ENCODE measurements around the gene DDX24. TPM values are rescaled to one million over a fixed set of nuclear protein-coding genes. Genes with fewer than 3 reads are reported as not detected.

Gene DDX24
- total RNA-seq, 1 experiment from 2014 or later = 135 TPM

- Mint-ChIP-seq H3K4me1 (ENCODE audit: insufficient read depth, unreplicated experiment) (no peaks in the 10 kb centered on the region), H3K4me3 (ENCODE audit: unreplicated experiment) (no peak overlapping the region), H3K9me3 (ENCODE audit: unreplicated experiment) (no peaks in the 10 kb centered on the region), H3K27me3 (ENCODE audit: insufficient read depth, unreplicated experiment) (no peaks in the 10 kb centered on the region), H3K27ac (ENCODE audit: low read depth, unreplicated experiment) (no peak overlapping the region), H3K36me3 (ENCODE audit: insufficient read depth, unreplicated experiment) (peaks cover 93% of the 10 kb centered on the region)
- ChIA-PET CTCF (interaction anchor here (0.8 to 2.7 kb wide), 8 partner anchors 14 to 434 kb away, joined by 3 to 22 read pairs (median 4); no protein-coding TSS in a partner anchor), POLR2A (interaction anchor here (1.7 to 2.2 kb wide), 2 partner anchors 11 to 28 kb away, joined by 4 to 8 read pairs; partner anchors contain the start of genes DDX24 and IFI27L1)
- no TSS peak for BruUV-seq (replicated peaks)
- no peak for TF ChIP-seq CTCF (IDR thresholded peaks at IDR 0.05; ENCODE audit: unreplicated experiment)
- DNase-seq (ENCODE audit: unreplicated experiment) = no peak
- intact Hi-C loops (cut with micrococcal nuclease) = loop anchor here (5.0 kb wide), 1 partner anchor 85 kb away; no protein-coding TSS in a partner anchor
These were observed 28.8 kb downstream of the DDX24 start for GRCh38 chr14:94052199-94052598.

DNA sequence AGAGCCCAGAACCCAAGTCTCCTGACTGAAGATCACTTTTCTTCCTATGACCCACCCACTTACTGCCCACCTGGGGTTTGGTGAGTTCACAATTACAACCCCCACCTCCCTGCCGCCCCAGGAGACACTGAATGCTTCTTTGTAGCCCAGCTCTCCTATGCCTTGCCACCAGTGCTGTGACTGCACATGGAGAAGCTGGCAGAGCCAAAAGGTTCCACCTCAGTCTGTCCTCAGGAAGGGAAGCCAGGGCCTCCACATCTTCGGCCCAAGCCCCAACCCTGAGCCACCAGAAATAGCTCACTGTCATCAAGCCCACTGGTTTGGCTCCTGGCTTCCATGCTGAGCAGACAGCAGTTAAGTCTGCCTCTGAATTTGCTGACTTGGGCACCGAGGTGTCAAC is 29.2 kb downstream of the DDX24 start:
- ChIA-PET CTCF (interaction anchor here (0.7 to 2.7 kb wide), 10 partner anchors 9 to 434 kb away, joined by 3 to 22 read pairs (median 4); no protein-coding TSS in a partner anchor), POLR2A (interaction anchor here (1.7 to 2.2 kb wide), 2 partner anchors 11 to 28 kb away, joined by 4 to 8 read pairs; partner anchors contain the start of genes DDX24 and IFI27L1)
- BruUV-seq (replicated peaks) = no TSS peak
- Mint-ChIP-seq H3K4me1 (ENCODE audit: insufficient read depth, unreplicated experiment) (no peaks in the 10 kb centered on the region), H3K36me3 (ENCODE audit: insufficient read depth, unreplicated experiment) (peaks cover 93% of the 10 kb centered on the region), H3K9me3 (ENCODE audit: unreplicated experiment) (no peaks in the 10 kb centered on the region), H3K27me3 (ENCODE audit: insufficient read depth, unreplicated experiment) (no peaks in the 10 kb centered on the region), H3K4me3 (ENCODE audit: unreplicated experiment) (no peak overlapping the region), H3K27ac (ENCODE audit: low read depth, unreplicated experiment) (no peak overlapping the region)
- no peak for DNase-seq (ENCODE audit: unreplicated experiment)
- TF ChIP-seq CTCF (IDR thresholded peaks at IDR 0.05; ENCODE audit: unreplicated experiment) = no peak
- intact Hi-C loops (cut with micrococcal nuclease) = loop anchor here (5.0 kb wide), 1 partner anchor 86 kb away; no protein-coding TSS in a partner anchor

GRCh38 chr14:94051115-94051514 is 29.9 kb downstream of the DDX24 start:
- peak; percentile 32 for TF ChIP-seq CTCF (IDR thresholded peaks at IDR 0.05; ENCODE audit: unreplicated experiment)
- no peaks in the 10 kb centered on the region for H3K4me1 Mint-ChIP-seq (ENCODE audit: insufficient read depth, unreplicated experiment)
- BruUV-seq (replicated peaks) = no TSS peak
- no peak overlapping the region for H3K27ac Mint-ChIP-seq (ENCODE audit: low read depth, unreplicated experiment)
- no peaks in the 10 kb centered on the region for H3K27me3 Mint-ChIP-seq (ENCODE audit: insufficient read depth, unreplicated experiment)
- POLR2A ChIA-PET = interaction anchor here (0.7 to 1.7 kb wide), 2 partner anchors 12 to 78 kb away, joined by 3 to 4 read pairs; partner anchors contain the start of gene IFI27L2
- CTCF ChIA-PET = interaction anchor here (0.6 to 2.7 kb wide), 16 partner anchors 8 to 1656 kb away, joined by 3 to 22 read pairs (median 3); no protein-coding TSS in a partner anchor
- H3K4me3 Mint-ChIP-seq (ENCODE audit: unreplicated experiment) = no peak overlapping the region
- no peaks in the 10 kb centered on the region for H3K9me3 Mint-ChIP-seq (ENCODE audit: unreplicated experiment)
- peaks cover 89% of the 10 kb centered on the region for H3K36me3 Mint-ChIP-seq (ENCODE audit: insufficient read depth, unreplicated experiment)
- intact Hi-C loops (cut with micrococcal nuclease) = loop anchor here (5.0 kb wide), 1 partner anchor 86 kb away; no protein-coding TSS in a partner anchor
- peak; percentile 28 for DNase-seq (ENCODE audit: unreplicated experiment)

GRCh38 chr14:94050231-94050880 is 30.6 kb downstream of the DDX24 start:
- no TSS peak for BruUV-seq (replicated peaks)
- intact Hi-C loops (cut with micrococcal nuclease) = loop anchor here (5.0 kb wide), 1 partner anchor 87 kb away; no protein-coding TSS in a partner anchor
- H3K9me3 Mint-ChIP-seq (ENCODE audit: unreplicated experiment) = no peaks in the 10 kb centered on the region
- H3K27me3 Mint-ChIP-seq (ENCODE audit: insufficient read depth, unreplicated experiment) = no peaks in the 10 kb centered on the region
- ChIA-PET POLR2A (interaction anchor here (0.7 kb wide), 1 partner anchor 31 kb away, joined by 3 read pairs; no protein-coding TSS in a partner anchor), CTCF (interaction anchor here (0.6 to 3.5 kb wide), 10 partner anchors 8 to 1655 kb away, joined by 3 to 27 read pairs (median 4); no protein-coding TSS in a partner anchor)
- H3K36me3 Mint-ChIP-seq (ENCODE audit: insufficient read depth, unreplicated experiment) = peaks cover 82% of the 10 kb centered on the region
- no peak overlapping the region for H3K27ac Mint-ChIP-seq (ENCODE audit: low read depth, unreplicated experiment)
- DNase-seq (ENCODE audit: unreplicated experiment) = no peak
- TF ChIP-seq CTCF (IDR thresholded peaks at IDR 0.05; ENCODE audit: unreplicated experiment) = no peak
- no peaks in the 10 kb centered on the region for H3K4me1 Mint-ChIP-seq (ENCODE audit: insufficient read depth, unreplicated experiment)
- H3K4me3 Mint-ChIP-seq (ENCODE audit: unreplicated experiment) = no peak overlapping the region
